ENCODE data around the gene KCNQ5. TPM values are rescaled to one million over a fixed set of nuclear protein-coding genes. Genes with fewer than 3 reads are reported as not detected.

KCNQ5 gene
- total RNA-seq, 6 donors from 2014 or later = 0.30 to 3.1 (median 0.32) TPM

DNA sequence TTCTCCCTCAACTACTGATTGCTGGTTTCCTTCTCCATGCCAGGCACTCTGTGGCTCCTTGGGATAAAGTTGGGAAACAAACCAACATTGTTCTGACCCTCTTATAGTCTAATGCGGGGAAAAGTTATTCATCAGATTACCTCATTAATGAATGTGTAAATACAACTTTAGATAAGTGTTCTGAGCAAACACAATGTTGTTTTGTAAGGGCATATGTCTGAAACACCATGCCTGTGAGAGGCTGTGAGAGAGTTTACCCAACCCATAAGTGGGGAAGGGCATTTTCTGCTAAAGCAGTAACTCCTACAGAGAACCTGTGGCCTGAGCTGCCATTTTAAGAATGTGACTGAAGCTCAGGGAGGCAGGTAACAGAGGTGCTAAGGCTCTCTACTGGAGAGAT is 319.9 kb downstream of the KCNQ5 start:
- ATAC-seq (ENCODE audit: low FRiP score in 2 of 2) (peak; percentile 12 to 66), DNase-seq (peak in 1 of 2 donors; percentile 69)
- Histone ChIP-seq H3K27ac (no peak overlapping the region), H3K36me3 (no peaks in the 10 kb centered on the region), H3K9me3 (no peaks in the 10 kb centered on the region), H3K4me1 (peaks cover 0 to 3% (median 0%) of the 10 kb centered on the region in 4 donors), H3K27me3 (no peaks in the 10 kb centered on the region), H3K4me3 (no peak overlapping the region)
- 79 to 80% methylated on average over 1 of the region's 1 CpG for WGBS, 2 donors
- no peak for TF ChIP-seq POLR2AphosphoS5 (IDR thresholded peaks at IDR 0.05)
- peak in 1 of 4 donors; percentile 74 for TF ChIP-seq EP300 (IDR thresholded peaks at IDR 0.05)

DNA sequence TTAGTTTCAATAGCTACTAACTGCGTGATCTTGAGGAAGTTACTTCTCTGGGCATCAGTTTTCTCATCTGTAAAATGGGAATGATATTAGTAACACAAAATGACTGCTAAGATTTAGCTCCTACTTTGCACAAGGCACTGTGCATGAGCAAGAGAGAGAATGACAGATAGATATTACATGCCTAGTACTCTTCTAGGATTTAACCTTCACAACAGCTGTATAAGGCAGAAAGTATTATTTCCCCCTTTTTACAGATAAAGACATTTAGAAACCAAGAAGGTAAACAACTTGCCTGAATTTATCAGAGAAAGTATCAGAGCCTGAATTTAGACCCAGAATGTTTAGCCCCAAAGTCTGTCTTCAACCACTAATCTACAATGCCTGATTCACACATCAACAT is 321.8 kb downstream of the KCNQ5 start:
- no peak overlapping the region for H3K4me3 ChIP-seq
- no peaks in the 10 kb centered on the region for H3K36me3 ChIP-seq
- no peak overlapping the region for H3K27ac ChIP-seq
- no peaks in the 10 kb centered on the region for H3K4me1 ChIP-seq
- H3K27me3 ChIP-seq = no peaks in the 10 kb centered on the region
- no peaks in the 10 kb centered on the region for H3K9me3 ChIP-seq
- ATAC-seq (ENCODE audit: low FRiP score in 2 of 2) (no peak), DNase-seq (no peak)
- WGBS, 2 donors = 88 to 91% methylated on average over 1 of the region's 1 CpG
- no peak for TF ChIP-seq POLR2A (IDR thresholded peaks at IDR 0.05)
- TF ChIP-seq EP300 (IDR thresholded peaks at IDR 0.05) = no peak
- TF ChIP-seq POLR2AphosphoS5 (IDR thresholded peaks at IDR 0.05) = no peak

DNA sequence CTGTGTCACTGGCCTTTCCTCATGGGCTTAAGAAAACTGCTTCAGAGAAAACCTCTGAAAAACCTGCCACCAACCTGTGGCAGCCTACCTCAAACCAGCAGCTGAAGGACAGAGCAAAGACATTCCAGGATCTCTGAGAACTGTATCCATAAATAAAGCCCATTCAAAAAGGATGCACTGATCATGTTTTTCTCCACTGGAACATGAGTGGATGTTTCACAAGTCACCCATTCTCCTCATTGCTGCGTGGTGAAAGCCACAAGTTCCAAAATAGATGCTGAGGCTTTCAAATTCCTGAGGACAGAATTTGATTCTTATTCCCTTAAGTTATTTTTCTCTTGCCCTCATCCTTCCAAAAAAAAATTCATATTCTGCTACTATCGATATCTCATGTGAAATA is 322.8 kb downstream of the KCNQ5 start:
- no peak overlapping the region for H3K27ac ChIP-seq
- H3K27me3 ChIP-seq = no peaks in the 10 kb centered on the region
- ATAC-seq (ENCODE audit: low FRiP score in 2 of 2) = no peak
- no peak overlapping the region for H3K4me3 ChIP-seq
- H3K36me3 ChIP-seq = no peaks in the 10 kb centered on the region
- 66% methylated on average over 2 of the region's 2 CpGs for WGBS, 2 donors
- H3K4me1 ChIP-seq = peaks cover 0 to 7% (median 1%) of the 10 kb centered on the region in 4 donors
- TF ChIP-seq EP300 (IDR thresholded peaks at IDR 0.05) = no peak
- TF ChIP-seq, protein P1, sequence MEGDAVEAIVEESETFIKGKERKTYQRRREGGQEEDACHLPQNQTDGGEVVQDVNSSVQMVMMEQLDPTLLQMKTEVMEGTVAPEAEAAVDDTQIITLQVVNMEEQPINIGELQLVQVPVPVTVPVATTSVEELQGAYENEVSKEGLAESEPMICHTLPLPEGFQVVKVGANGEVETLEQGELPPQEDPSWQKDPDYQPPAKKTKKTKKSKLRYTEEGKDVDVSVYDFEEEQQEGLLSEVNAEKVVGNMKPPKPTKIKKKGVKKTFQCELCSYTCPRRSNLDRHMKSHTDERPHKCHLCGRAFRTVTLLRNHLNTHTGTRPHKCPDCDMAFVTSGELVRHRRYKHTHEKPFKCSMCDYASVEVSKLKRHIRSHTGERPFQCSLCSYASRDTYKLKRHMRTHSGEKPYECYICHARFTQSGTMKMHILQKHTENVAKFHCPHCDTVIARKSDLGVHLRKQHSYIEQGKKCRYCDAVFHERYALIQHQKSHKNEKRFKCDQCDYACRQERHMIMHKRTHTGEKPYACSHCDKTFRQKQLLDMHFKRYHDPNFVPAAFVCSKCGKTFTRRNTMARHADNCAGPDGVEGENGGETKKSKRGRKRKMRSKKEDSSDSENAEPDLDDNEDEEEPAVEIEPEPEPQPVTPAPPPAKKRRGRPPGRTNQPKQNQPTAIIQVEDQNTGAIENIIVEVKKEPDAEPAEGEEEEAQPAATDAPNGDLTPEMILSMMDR (IDR thresholded peaks at IDR 0.05) = no peak
- TF ChIP-seq POLR2A (IDR thresholded peaks at IDR 0.05) = no peak
- TF ChIP-seq POLR2AphosphoS5 (IDR thresholded peaks at IDR 0.05) = no peak
- DNase-seq = no peak
- H3K9me3 ChIP-seq = no peaks in the 10 kb centered on the region

DNA sequence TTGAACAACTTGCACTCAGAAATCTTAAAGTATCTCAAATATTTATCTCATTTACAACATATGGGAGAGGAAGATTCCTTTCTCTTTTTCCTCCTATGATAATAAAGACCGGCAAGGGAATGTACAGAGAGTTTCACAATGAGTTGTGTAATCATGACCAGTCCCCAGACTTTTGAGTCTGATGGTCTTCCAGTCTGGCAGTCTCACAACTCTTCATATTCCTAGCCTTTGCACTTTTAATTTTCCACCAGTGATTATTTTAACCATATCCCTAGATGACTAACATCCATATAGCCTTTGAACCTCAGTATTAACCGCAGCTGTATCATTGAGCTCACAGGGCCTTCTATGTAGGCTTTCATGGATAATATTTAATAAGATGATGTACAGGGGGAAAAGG is 324.9 kb downstream of the KCNQ5 start:
- ATAC-seq (ENCODE audit: low FRiP score in 2 of 2) (no peak), DNase-seq (no peak)
- Histone ChIP-seq H3K27me3 (no peaks in the 10 kb centered on the region), H3K4me1 (peaks cover 0 to 8% (median 2%) of the 10 kb centered on the region in 4 donors), H3K27ac (no peak overlapping the region), H3K4me3 (no peak overlapping the region), H3K36me3 (no peaks in the 10 kb centered on the region), H3K9me3 (no peaks in the 10 kb centered on the region)
- TF ChIP-seq POLR2AphosphoS5 (IDR thresholded peaks at IDR 0.05) (no peak), EP300 (IDR thresholded peaks at IDR 0.05) (no peak), POLR2A (IDR thresholded peaks at IDR 0.05) (no peak)
- TF ChIP-seq, protein P1 (IDR thresholded peaks at IDR 0.05) = no peak
- WGBS, 2 donors = 64 to 67% methylated on average over 2 of the region's 2 CpGs

DNA sequence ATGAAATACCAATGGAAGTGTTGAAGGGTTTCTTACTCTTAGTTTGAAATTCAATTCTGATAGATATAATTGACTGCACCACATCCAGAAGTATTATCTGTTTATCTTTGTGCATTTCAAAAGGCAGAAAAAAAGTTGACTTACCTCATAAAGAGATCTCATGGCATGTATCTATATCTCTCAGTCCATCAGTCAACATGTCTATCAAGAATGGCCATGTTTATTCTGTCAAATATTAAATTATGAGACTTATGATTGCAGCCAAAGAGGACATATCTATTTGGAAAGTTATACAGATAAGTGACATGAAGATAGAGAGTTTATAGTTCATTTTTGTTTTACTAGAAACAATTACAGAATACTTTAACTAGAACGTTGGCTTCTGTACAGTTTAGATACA is 325.7 kb downstream of the KCNQ5 start:
- Histone ChIP-seq H3K36me3 (no peaks in the 10 kb centered on the region), H3K9me3 (no peaks in the 10 kb centered on the region), H3K27me3 (no peaks in the 10 kb centered on the region), H3K27ac (no peak overlapping the region), H3K4me1 (peaks cover 0 to 8% (median 2%) of the 10 kb centered on the region in 4 donors), H3K4me3 (no peak overlapping the region)
- no peak for DNase-seq
- TF ChIP-seq EP300 (IDR thresholded peaks at IDR 0.05) (no peak), POLR2A (IDR thresholded peaks at IDR 0.05) (no peak), POLR2AphosphoS5 (IDR thresholded peaks at IDR 0.05) (no peak)
- TF ChIP-seq, protein P1 (IDR thresholded peaks at IDR 0.05) = no peak
- 59 to 60% methylated on average over 1 of the region's 1 CpG for WGBS, 2 donors
- ATAC-seq (ENCODE audit: low FRiP score in 2 of 2) = no peak

DNA sequence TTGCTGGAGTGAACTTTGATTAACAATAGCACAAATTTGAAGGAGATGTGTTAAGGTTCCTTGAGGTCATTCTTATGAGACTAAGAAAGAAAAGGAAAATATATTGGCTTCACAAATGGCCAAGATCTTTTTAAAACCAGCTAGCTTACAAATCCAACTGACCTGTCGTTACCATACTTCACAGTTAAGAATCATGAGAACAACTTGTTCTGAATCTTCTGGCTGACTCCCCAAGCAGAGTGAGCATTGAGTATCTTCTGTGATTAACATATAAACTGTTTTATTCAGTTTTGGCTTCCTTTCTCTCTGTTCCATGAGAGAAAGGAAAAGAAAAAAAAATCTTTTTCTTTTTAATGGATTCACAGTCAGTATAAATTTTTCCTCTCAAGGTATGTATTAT is 326.3 kb downstream of the KCNQ5 start:
- no peaks in the 10 kb centered on the region for H3K27me3 ChIP-seq
- H3K4me3 ChIP-seq = no peak overlapping the region
- H3K4me1 ChIP-seq = peaks cover 0 to 8% (median 2%) of the 10 kb centered on the region in 4 donors
- ATAC-seq (ENCODE audit: low FRiP score in 2 of 2) (no peak), DNase-seq (no peak)
- no peak for TF ChIP-seq POLR2A (IDR thresholded peaks at IDR 0.05)
- TF ChIP-seq EP300 (IDR thresholded peaks at IDR 0.05) = no peak
- TF ChIP-seq, protein P1 (IDR thresholded peaks at IDR 0.05) = no peak
- TF ChIP-seq POLR2AphosphoS5 (IDR thresholded peaks at IDR 0.05) = no peak
- H3K27ac ChIP-seq = no peak overlapping the region
- H3K9me3 ChIP-seq = no peaks in the 10 kb centered on the region
- H3K36me3 ChIP-seq = no peaks in the 10 kb centered on the region
- WGBS, 2 donors = 74 to 76% methylated on average over 1 of the region's 1 CpG
